Prostate gland (tissue), 2 donors: ENCODE measurements around the gene HIVEP3. TPM values are rescaled to one million over a fixed set of nuclear protein-coding genes. Genes with fewer than 3 reads are reported as not detected.

Experiments
- DNase-seq: peaks from one replicate; pipeline ENCODE4 v3.0.0-alpha.2; 2019; ENCODE audit warnings: low spot score
- H3K27ac ChIP-seq, 2 donors: fragments of 200-600 bp; sonication (generic); 2 replicates each; pipeline ENCODE4 v1.5.1; 2017 to 2019
- H3K27me3 ChIP-seq: fragments of 200-600 bp; sonication (generic); replicated peaks from 2 replicates; pipeline ENCODE4 v1.5.1; 2019; ENCODE audit not compliant: insufficient read depth
- H3K36me3 ChIP-seq, 2 donors: fragments of 200-600 bp; sonication (generic); 1 replicate in 1 of 2; 2 replicates in 1 of 2; pipeline versions ENCODE4 v1.5.1 to v1.8.1; 2017 to 2019
- H3K4me1 ChIP-seq: fragments of 200-600 bp; sonication (generic); replicated peaks from 2 replicates; pipeline ENCODE4 v1.5.1; 2019
- H3K4me3 ChIP-seq, 2 donors: fragments of 200-600 bp; sonication (generic); 2 replicates each; pipeline ENCODE4 v1.5.1; 2017 to 2019
- H3K9me3 ChIP-seq: fragments of 200-600 bp; sonication (generic); 2 replicates; pipeline ENCODE4 v1.5.1; 2017
- CTCF ChIP-seq, 4 experiments: fragments of 200-600 bp in 2 of 4; fragments of 450-650 bp in 2 of 4; sonication (generic) in 2 of 4; IDR thresholded peaks; 1 replicate in 3 of 4; 2 replicates in 1 of 4; pipeline ENCODE4 v1.5.1; 2016 to 2019; ENCODE audit warnings: antibody characterized with exemption in 4 of 4, mild to moderate bottlenecking in 2 of 4, moderate library complexity in 2 of 4
- POLR2A ChIP-seq: fragments of 450-650 bp; IDR thresholded peaks from one replicate; pipeline ENCODE4 v1.6.1; 2016; ENCODE audit warnings: antibody characterized with exemption, mild to moderate bottlenecking
- POLR2AphosphoS5 ChIP-seq: sonication (generic); formaldehyde crosslinking; IDR thresholded peaks from one replicate; pipeline ENCODE4 v1.6.1; 2017; ENCODE audit warnings: antibody characterized with exemption
- WGBS: methylation state at CpG from one replicate; pipeline ENCODE4 v1.1.5; 2018; 5-methylcytosine and 5-hydroxymethylcytosine counted together
- intact Hi-C: fragments of 100-400 bp; cut with DNase I; formaldehyde crosslinking; loops from one replicate; pipeline ENCODE4 v1.14.2; 2022
- total RNA-seq, 2 donors: library from RNA; depleted of rRNA; stranded (reverse); fragments of >200 nt; gene quantifications; one replicate each; pipeline ENCODE4 v1.1.0, GENCODE V29; 2016

Gene HIVEP3
- total RNA-seq, 2 donors from 2014 or later = 9.3 to 11.2 TPM

- Histone ChIP-seq H3K4me1 (peaks cover 4% of the 10 kb centered on the region), H3K4me3 (no peak overlapping the region), H3K36me3 (no peaks in the 10 kb centered on the region), H3K27ac (no peak overlapping the region), H3K9me3 (no peaks in the 10 kb centered on the region), H3K27me3 (no peaks in the 10 kb centered on the region)
- intact Hi-C loops = no loop called here
- WGBS = 81% methylated on average over 9 of the region's 9 CpGs
- TF ChIP-seq POLR2AphosphoS5 (no peak), CTCF (IDR thresholded peaks at IDR 0.05) (no peak), POLR2A (no peak)
- DNase-seq = no peak
Observed at GRCh38 chr1:41919131-41919530, 409 bp upstream of the HIVEP3 start.

- Histone ChIP-seq H3K9me3 (no peaks in the 10 kb centered on the region), H3K36me3 (no peaks in the 10 kb centered on the region), H3K4me1 (peaks cover 4% of the 10 kb centered on the region), H3K27me3 (no peaks in the 10 kb centered on the region), H3K27ac (peak overlapping the region; percentile 51 to 62), H3K4me3 (peak overlapping the region; percentile 57 to 69)
- TF ChIP-seq CTCF (IDR thresholded peaks at IDR 0.05) = no peak
- no peak for TF ChIP-seq POLR2A
- no peak for TF ChIP-seq POLR2AphosphoS5
- DNase-seq = peak; percentile 29
- WGBS = 6% methylated on average over 53 of the region's 53 CpGs
- intact Hi-C loops = no loop called here
Observed at GRCh38 chr1:41917835-41918449, 780 bp downstream of the HIVEP3 start.

- no peaks in the 10 kb centered on the region for H3K36me3 ChIP-seq
- H3K4me3 ChIP-seq = no peak overlapping the region
- no peak overlapping the region for H3K27ac ChIP-seq
- peaks cover 4% of the 10 kb centered on the region for H3K4me1 ChIP-seq
- no peak for TF ChIP-seq POLR2AphosphoS5
- no peak for TF ChIP-seq CTCF (IDR thresholded peaks at IDR 0.05)
- TF ChIP-seq POLR2A = no peak
- 65% methylated on average over 7 of the region's 7 CpGs for WGBS
- no peaks in the 10 kb centered on the region for H3K27me3 ChIP-seq
- H3K9me3 ChIP-seq = no peaks in the 10 kb centered on the region
- DNase-seq = no peak
- intact Hi-C loops = no loop called here
Observed at GRCh38 chr1:41917076-41917475, 1.6 kb downstream of the HIVEP3 start.

GRCh38 chr1:41915786-41916571 is 2.7 kb downstream of the HIVEP3 start:
- no peaks in the 10 kb centered on the region for H3K36me3 ChIP-seq
- intact Hi-C loops = no loop called here
- H3K9me3 ChIP-seq = no peaks in the 10 kb centered on the region
- no peak overlapping the region for H3K27ac ChIP-seq
- H3K4me3 ChIP-seq = no peak overlapping the region
- WGBS = 85% methylated on average over 4 of the region's 4 CpGs
- peak; percentile 46 for DNase-seq
- no peaks in the 10 kb centered on the region for H3K27me3 ChIP-seq
- peaks cover 4% of the 10 kb centered on the region for H3K4me1 ChIP-seq
- TF ChIP-seq CTCF (IDR thresholded peaks at IDR 0.05) = no peak
- no peak for TF ChIP-seq POLR2A
- TF ChIP-seq POLR2AphosphoS5 = no peak

GRCh38 chr1:41914516-41914915 is 4.2 kb downstream of the HIVEP3 start:
- Histone ChIP-seq H3K4me3 (no peak overlapping the region), H3K27ac (no peak overlapping the region), H3K4me1 (peaks cover 4% of the 10 kb centered on the region), H3K9me3 (no peaks in the 10 kb centered on the region), H3K27me3 (no peaks in the 10 kb centered on the region), H3K36me3 (no peaks in the 10 kb centered on the region)
- 65% methylated on average over 3 of the region's 3 CpGs for WGBS
- DNase-seq = no peak
- intact Hi-C loops = no loop called here
- TF ChIP-seq POLR2AphosphoS5 (no peak), POLR2A (no peak), CTCF (IDR thresholded peaks at IDR 0.05) (no peak)
